HepG2 (cell line): ENCODE measurements around the gene IRS2. TPM values are rescaled to one million over a fixed set of nuclear protein-coding genes. Genes with fewer than 3 reads are reported as not detected.

ENCODE experiments used
- ATAC-seq: fragments of 200-7000 bp; cut with Tn5 transposase; 3 replicates; pipeline ENCODE4 v1.9.1; 2020; ENCODE audit warnings: mild to moderate bottlenecking, moderate library complexity
- BruUV-seq: library from RNA; stranded (reverse); fragments of 400-500 nt; replicated peaks from 2 replicates; lab custom pipeline; 2021; lab: Mats Ljungman, UMichigan
- CTCF ChIA-PET: fragments of 300-600 bp; formaldehyde crosslinking; extraction: SDS; loops from one replicate; lab custom pipeline; 2021; ENCODE audit warnings: low total read pairs, inconsistent platforms, low intra/inter-chr PET ratio; lab: Yijun Ruan, JAX
- POLR2A ChIA-PET: fragments of 350-600 bp; sonication (Branson Sonifier 250); formaldehyde crosslinking; loops from one replicate; lab custom pipeline; 2020; ENCODE audit warnings: antibody characterized with exemption, inconsistent platforms; lab: Yijun Ruan, JAX
- DNase-seq: peaks from one replicate; pipeline ENCODE4 v3.0.0-alpha.2; 2015; ENCODE audit warnings: low spot score
- FAIRE-seq: peaks from 3 replicates; lab custom pipeline; 2011; peaks lifted over from hg19 to GRCh38; lab: Jason Lieb, UNC
- H2AFZ ChIP-seq: one replicate; pipeline ENCODE4 v1.6.1; 2011; ENCODE audit warnings: low read length, inconsistent platforms
- H3K27ac ChIP-seq: fragments of 300-600 bp; 3 replicates; pipeline ENCODE4 v1.8.0; 2011; ENCODE audit warnings: mixed run types, mild to moderate bottlenecking, mixed read lengths, low read length, inconsistent platforms; ENCODE audit not compliant: insufficient read depth; ENCODE audit errors: extremely low read length
- H3K27me3 ChIP-seq, 2 experiments: fragments of 200-600 bp in 1 of 2; 2 replicates in 1 of 2; 3 replicates in 1 of 2; pipeline versions ENCODE4 v1.6.0 to v1.8.0; 2011; ENCODE audit warnings: low read length in 2 of 2, mild to moderate bottlenecking in 2 of 2, moderate library complexity in 2 of 2, inconsistent platforms in 1 of 2; ENCODE audit not compliant: insufficient read depth in 2 of 2, control insufficient read depth in 1 of 2
- H3K36me3 ChIP-seq, 2 experiments: fragments of 200-600 bp in 1 of 2; replicated peaks in 1 of 2; 2 replicates in 1 of 2; 3 replicates in 1 of 2; pipeline versions ENCODE4 v1.5.1 to v1.8.0; 2011; ENCODE audit warnings: low read length in 2 of 2, inconsistent platforms in 1 of 2; ENCODE audit not compliant: insufficient read depth in 2 of 2, control insufficient read depth in 1 of 2
- H3K4me1 ChIP-seq: 2 replicates; pipeline ENCODE4 v1.5.1; 2012; ENCODE audit warnings: low read length, inconsistent platforms; ENCODE audit not compliant: insufficient read depth
- H3K4me2 ChIP-seq: 2 replicates; pipeline ENCODE4 v1.6.0; 2011; ENCODE audit warnings: low read depth, low read length, inconsistent platforms
- H3K4me3 ChIP-seq, 3 experiments: fragments of 200-600 bp in 1 of 3; sonication (generic), shearing (Covaris generic) in 1 of 3; replicated peaks in 1 of 3; 2 replicates each; pipeline ENCODE4 v1.5.1; 2011 to 2016; ENCODE audit warnings: low read length in 3 of 3, inconsistent platforms in 2 of 3, low read depth in 2 of 3, mild to moderate bottlenecking in 2 of 3, control low read depth in 1 of 3, mixed read lengths in 1 of 3; ENCODE audit not compliant: insufficient read depth in 1 of 3
- H3K79me2 ChIP-seq: one replicate; pipeline ENCODE4 v1.6.1; 2011; ENCODE audit warnings: low read length, inconsistent platforms; ENCODE audit not compliant: insufficient read depth
- H3K9ac ChIP-seq: 2 replicates; pipeline ENCODE4 v1.6.0; 2011; ENCODE audit warnings: mild to moderate bottlenecking, low read depth, low read length, inconsistent platforms; ENCODE audit not compliant: insufficient read depth
- H3K9me3 ChIP-seq: 2 replicates; pipeline ENCODE4 v1.5.1; 2012; ENCODE audit warnings: mild to moderate bottlenecking, low read length
- H4K20me1 ChIP-seq: 2 replicates; pipeline ENCODE4 v1.6.0; 2011; ENCODE audit warnings: inconsistent platforms, mild to moderate bottlenecking, low read length, moderate library complexity; ENCODE audit not compliant: insufficient read depth
- AFF4 ChIP-seq: sonication (generic); formaldehyde crosslinking; IDR thresholded peaks from 2 replicates; pipeline ENCODE4 v1.4.0; 2020; ENCODE audit warnings: missing genetic modification reagents
- NPAS2 ChIP-seq: sonication (generic); formaldehyde crosslinking; IDR thresholded peaks from 2 replicates; pipeline ENCODE4 v1.8.0; 2022; ENCODE audit warnings: mild to moderate bottlenecking, missing genetic modification reagents, borderline replicate concordance
- ONECUT2 ChIP-seq: sonication (generic); formaldehyde crosslinking; IDR thresholded peaks from 2 replicates; pipeline ENCODE4 v1.4.0; 2020; ENCODE audit warnings: missing genetic modification reagents
- PHF5A ChIP-seq: IDR thresholded peaks from one replicate; pipeline ENCODE4 v1.6.1; 2018; ENCODE audit warnings: low read depth, missing genetic modification reagents; ENCODE audit not compliant: unreplicated experiment
- ZFP37 ChIP-seq: sonication (generic); formaldehyde crosslinking; IDR thresholded peaks from 2 replicates; pipeline ENCODE4 v1.4.0; 2020; ENCODE audit warnings: missing genetic modification reagents, borderline replicate concordance
- ZNF503 ChIP-seq: sonication (generic); formaldehyde crosslinking; IDR thresholded peaks from 2 replicates; pipeline ENCODE4 v1.4.0; 2020; ENCODE audit warnings: missing genetic modification reagents
- ZNF709 ChIP-seq: sonication (generic); formaldehyde crosslinking; IDR thresholded peaks from 2 replicates; pipeline ENCODE4 v1.5.0; 2020; ENCODE audit warnings: mild to moderate bottlenecking, missing genetic modification reagents
- WGBS: methylation state at CpG from one replicate; pipeline ENCODE4 v1.1.6; 2017; ENCODE audit warnings: low lambda C conversion rate; 5-methylcytosine and 5-hydroxymethylcytosine counted together
- in situ Hi-C: cut with HindIII; loops from 2 replicates; pipeline ENCODE4 v1.10.0; 2017; ENCODE audit warnings: low pct_unique_long_range_greater_than_20kb; ENCODE audit not compliant: extremely low pct_ligation_motif_present
- intact Hi-C: fragments of 100-400 bp; cut with micrococcal nuclease; formaldehyde crosslinking; loops from one replicate; pipeline ENCODE4 v1.10.0; 2022; ENCODE audit not compliant: unreplicated experiment
- polyA plus RNA-seq, 8 experiments: library from polyadenylated mRNA; depleted of rRNA in 3 of 8; stranded (reverse) in 7 of 8; unstranded in 1 of 8; fragments of >200 nt; fragmentation: Illumina TruSeq in 4 of 8; extraction: Trizol in 4 of 8; gene quantifications; 2 replicates each; pipeline versions ENCODE4 v1.2.1 to v1.2.3, GENCODE V29; 2011 to 2016; ENCODE audit warnings: low read depth in 4 of 8, missing spikeins in 1 of 8, mixed read lengths in 1 of 8; ENCODE audit not compliant: insufficient read depth in 1 of 8
- total RNA-seq, 5 experiments: library from RNA; depleted of rRNA; stranded (reverse); fragments of >200 nt; fragmentation: Illumina TruSeq; extraction: Trizol; gene quantifications; 2 replicates each; pipeline ENCODE4 v1.2.3, GENCODE V29; 2016; ENCODE audit warnings: low read depth in 1 of 5
- TF ChIP-seq, protein P1 (sequence below): sonication (generic); formaldehyde crosslinking; IDR thresholded peaks from 2 replicates; pipeline ENCODE4 v1.5.0; 2020; ENCODE audit warnings: missing genetic modification reagents

IRS2 gene
- total and polyA plus RNA-seq, 2 of the 13 experiments (the other 11 are each of a cell fraction or from before 2014, with no cell fraction given): 0.02 to 0.04 TPM

GRCh38 chr13:109778102-109778542 lies 8.3 kb downstream of the IRS2 start:
- no peak for FAIRE-seq
- no peak overlapping the region for H3K27ac ChIP-seq
- H3K9ac ChIP-seq: no peak overlapping the region
- H4K20me1 ChIP-seq: no peaks in the 10 kb centered on the region
- no peak for ATAC-seq
- ChIA-PET CTCF (no interaction called here), POLR2A (no interaction called here)
- no peak overlapping the region for H3K4me3 ChIP-seq
- TF ChIP-seq PHF5A (CRISPR knock-in tag) (no peak), ZNF503 (CRISPR knock-in tag) (no peak), AFF4 (no peak), ZNF709 (CRISPR knock-in tag) (no peak), NPAS2 (CRISPR knock-in tag) (no peak), ONECUT2 (CRISPR knock-in tag) (no peak), ZFP37 (CRISPR knock-in tag) (no peak)
- TF ChIP-seq, protein P1, sequence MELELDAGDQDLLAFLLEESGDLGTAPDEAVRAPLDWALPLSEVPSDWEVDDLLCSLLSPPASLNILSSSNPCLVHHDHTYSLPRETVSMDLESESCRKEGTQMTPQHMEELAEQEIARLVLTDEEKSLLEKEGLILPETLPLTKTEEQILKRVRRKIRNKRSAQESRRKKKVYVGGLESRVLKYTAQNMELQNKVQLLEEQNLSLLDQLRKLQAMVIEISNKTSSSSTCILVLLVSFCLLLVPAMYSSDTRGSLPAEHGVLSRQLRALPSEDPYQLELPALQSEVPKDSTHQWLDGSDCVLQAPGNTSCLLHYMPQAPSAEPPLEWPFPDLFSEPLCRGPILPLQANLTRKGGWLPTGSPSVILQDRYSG (CRISPR knock-in tag): no peak
- intact Hi-C loops (no loop called here), in situ Hi-C loops (loop anchor here (25.0 kb wide), 1 partner anchor 816 kb away; no protein-coding TSS in a partner anchor)
- no peak overlapping the region for H2AFZ ChIP-seq
- BruUV-seq: no TSS peak
- H3K79me2 ChIP-seq: no peaks in the 10 kb centered on the region
- no peaks in the 10 kb centered on the region for H3K4me1 ChIP-seq
- no peaks in the 10 kb centered on the region for H3K36me3 ChIP-seq
- no peak overlapping the region for H3K4me2 ChIP-seq
- no peak for DNase-seq
- no peaks in the 10 kb centered on the region for H3K9me3 ChIP-seq
- peaks cover 0 to 2% of the 10 kb centered on the region in 2 experiments; a peak in 1 of 5 replicates for H3K27me3 ChIP-seq
- 22% methylated on average over 6 of the region's 6 CpGs for WGBS
